LHCN-M2 (cell line): Measurements from ENCODE around the gene TMEM120B. TPM values are rescaled to one million over a fixed set of nuclear protein-coding genes. Genes with fewer than 3 reads are reported as not detected.
A peak's percentile ranks its signal among the peaks of the same experiment; 100 is the strongest.

ENCODE experiments used
- DNase-seq: peaks from one replicate; pipeline ENCODE4 v3.0.0-alpha.2; 2012; ENCODE audit warnings: low read depth
- total RNA-seq: library from RNA; depleted of rRNA; stranded (reverse); fragments of >200 nt; gene quantifications from 2 replicates; pipeline ENCODE4 v1.2.3, GENCODE V29; 2014

Gene TMEM120B
- total RNA-seq, 1 experiment from 2014 or later: 13.0 TPM

DNA sequence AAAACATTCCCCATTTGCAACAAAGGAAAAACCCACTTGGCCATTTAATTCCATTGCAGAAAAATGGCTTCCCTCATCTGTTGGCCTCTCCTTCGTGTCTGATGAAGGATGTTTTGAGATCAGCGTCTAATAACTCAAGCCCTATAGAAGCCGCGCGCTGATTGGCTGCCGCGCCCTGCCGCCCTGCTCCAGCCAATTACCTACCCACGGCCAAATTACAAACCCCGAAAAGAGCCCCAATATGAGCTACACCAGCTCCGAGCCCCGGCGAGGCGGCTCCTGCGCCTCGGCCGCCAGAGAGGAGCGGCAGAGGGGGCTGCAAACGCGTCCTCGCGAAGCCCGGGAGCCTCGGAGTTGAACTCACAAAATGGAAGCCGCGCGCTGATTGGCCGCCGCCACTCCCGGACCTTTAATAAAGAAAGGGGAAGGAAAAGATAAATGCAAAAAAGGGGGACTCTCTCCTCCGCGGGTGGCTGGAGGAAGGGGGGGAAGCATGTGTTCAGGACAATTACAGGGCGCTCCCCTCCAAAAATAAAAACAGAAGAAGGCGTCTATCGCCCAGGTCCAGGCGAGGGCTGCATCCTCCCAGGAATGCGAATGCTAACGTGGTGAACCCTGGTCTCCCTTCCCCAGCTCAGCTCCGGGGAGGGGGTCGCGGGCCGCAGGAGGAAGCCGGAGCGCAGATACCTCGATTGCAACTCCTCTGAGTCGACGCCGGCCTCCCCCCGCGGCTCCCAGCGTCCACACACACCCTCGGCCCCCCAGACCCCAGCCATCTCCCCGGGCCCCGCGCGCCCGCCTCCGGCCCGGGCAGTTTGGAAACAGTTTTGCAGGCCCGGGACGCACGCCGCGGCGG, 90.5 kb downstream of the TMEM120B start:
- DNase-seq: peak; percentile 96

DNA sequence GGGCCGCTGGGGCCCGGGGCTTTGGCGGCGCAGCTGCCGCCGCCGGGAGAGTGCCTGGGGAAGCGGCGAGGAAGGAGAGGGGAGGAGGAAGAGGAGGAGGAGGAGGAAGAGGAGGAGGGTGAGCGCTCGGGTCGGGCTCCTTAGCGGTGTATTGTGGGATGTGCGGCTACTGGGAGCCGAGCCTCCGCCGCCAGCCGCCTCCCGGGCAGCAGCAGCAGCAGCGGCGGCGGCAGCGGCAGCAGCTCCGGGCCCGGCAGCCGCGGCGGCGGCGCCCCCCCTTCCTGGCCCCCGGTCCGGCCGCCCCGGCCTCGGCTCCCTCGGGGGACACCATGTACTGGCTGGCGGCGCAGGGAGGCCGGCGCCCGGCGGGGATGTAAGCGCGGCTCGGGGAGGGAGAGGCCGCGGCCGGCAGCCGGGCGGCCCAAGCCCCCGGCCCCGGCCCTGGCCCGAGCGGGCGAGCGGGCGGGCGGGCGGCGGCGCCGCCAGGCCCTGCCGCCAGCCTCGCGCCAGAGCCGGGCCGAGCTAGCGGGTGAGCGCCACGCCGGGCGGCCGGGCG, 91.4 kb downstream of the TMEM120B start, which contains the start of gene SETD1B:
TSS of gene SETD1B (plus strand) at position 149 of the 556 bp plus-strand sequence. CDS start 729 bp downstream, outside the sequence.
- DNase-seq: peak; percentile 59

DNA sequence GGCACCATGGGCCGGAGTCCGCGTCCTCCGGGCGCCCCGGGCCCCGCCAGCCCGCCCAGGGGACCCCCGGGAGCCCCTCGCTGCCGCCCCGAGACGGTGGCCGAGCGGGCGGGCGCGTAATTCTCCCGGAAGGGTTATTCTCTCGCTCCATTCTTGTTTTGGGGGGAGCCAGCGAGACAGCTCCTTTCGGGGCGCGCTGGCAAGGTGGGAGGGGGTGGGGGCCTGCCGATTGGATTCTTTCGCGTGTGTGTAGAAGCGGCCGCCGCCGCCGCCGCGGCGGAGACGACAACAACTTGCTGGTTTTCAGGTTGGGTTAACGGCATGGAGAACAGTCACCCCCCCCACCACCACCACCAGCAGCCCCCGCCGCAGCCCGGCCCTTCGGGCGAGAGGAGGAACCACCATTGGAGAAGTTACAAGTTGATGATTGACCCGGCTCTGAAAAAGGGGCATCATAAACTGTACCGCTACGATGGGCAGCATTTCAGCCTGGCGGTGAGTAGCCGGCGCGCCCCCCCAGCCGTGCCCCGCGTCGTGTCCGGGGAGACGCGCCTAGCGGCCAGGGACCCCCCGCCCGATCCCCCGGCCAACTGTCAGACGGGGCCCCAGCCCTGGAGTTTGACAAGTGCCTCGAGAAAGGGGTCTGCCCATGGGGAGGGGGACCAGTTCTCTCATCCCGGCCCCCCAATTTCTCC, 92.0 kb downstream of the TMEM120B start:
- no peak for DNase-seq

DNA sequence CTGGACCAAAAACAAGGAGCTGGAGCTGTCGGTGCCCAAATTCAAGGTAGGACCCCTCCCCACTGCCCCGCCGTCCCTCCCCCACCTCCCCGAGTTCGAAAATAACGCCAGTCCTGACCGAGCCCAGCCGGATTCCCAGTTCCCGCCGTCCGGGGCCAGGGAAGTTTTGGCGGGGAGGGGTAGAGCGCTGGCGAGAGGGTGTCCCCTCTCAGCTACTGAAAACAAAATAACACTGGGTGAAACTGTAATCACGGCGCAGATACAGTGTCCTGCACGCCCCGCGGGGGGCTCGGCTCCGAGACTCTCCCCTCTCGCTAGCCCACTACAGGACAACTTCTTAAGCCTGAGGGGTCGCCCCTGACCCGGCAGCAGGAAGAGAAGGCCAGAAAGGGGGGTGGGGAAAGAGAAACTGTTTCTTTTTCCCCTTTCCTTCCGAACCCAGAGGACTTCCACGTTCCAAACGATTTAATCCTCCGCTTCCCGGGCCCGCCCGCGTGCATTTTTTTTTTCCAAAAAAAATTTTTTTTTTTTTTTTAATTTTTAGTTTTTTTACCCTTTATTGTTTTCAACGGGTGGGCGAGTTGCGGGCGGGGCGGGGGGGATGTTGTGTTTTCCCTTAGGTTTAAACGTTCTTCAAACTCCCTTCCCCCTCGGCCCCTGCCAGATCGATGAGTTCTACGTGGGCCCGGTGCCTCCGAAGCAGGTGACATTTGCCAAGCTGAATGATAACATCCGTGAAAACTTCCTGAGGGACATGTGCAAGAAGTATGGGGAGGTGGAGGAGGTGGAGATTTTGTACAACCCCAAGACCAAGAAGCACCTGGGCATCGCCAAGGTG, 92.8 kb downstream of the TMEM120B start:
- DNase-seq: no peak

DNA sequence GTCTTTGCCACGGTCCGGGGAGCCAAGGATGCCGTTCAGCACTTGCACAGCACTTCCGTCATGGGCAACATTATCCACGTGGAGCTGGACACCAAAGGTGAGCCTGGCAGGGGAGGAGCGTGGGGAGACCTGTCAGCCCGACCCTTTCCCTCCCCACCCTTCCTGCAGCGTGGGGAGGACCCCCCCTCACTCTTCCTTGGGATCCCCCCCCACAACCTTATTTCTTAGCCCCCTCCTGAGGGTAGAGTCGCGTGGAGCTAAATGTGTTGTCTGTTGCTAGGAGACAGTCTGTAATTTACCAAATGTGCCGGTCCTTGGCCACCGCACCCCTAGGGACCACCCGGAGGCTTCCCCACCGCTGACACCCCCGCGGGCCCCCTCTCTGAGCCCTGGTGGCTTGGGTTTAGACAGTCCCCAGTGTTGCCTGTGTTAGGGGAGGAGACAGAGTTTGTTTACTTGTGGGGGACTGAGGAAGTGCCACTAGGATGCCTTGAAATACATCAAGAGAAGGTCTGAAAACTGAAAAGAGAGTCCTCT, 93.5 kb downstream of the TMEM120B start:
- DNase-seq: no peak

DNA sequence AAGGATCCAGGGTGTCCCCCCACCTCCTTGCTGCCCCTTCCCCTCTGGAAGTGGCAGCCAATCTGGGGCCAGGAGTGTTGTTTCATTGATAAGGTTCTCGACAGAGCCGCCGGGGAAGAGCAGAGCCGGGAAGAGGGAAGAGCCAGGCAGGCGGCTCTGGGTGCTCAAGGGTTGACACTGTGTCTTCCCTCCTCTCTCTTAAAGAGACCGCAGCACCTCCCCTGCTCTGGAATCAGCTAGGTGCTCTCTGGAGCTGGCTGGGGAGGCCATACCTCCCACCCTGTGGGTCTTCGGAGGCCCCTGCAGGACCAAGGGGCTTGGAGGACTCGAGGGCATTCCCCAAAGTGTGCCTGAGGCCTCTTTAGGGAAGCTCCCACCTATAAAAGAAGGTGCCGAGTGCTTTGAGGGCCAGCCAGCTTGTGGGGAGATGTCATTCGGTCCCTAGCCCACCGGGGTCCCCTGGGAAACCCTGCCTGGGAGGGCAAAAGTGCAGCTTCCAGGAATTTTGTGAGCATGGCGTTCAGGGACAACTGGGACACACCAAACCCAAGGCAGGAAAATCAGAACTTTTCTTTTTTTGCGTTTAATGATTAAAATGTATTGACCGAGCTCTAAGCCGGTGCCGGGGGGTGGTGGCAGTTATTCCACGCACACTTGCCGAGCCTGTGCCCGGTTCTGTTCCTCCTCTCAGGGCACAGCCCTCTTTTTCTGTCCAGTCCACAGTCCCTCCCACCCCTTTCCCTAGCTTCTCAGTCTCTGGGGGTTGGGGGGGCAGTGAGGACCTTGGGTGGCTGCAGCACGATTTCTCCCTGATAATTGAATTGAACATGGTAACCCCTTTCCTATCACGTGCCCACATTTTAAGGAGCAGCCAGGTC, 94.2 kb downstream of the TMEM120B start:
- no peak for DNase-seq

DNA sequence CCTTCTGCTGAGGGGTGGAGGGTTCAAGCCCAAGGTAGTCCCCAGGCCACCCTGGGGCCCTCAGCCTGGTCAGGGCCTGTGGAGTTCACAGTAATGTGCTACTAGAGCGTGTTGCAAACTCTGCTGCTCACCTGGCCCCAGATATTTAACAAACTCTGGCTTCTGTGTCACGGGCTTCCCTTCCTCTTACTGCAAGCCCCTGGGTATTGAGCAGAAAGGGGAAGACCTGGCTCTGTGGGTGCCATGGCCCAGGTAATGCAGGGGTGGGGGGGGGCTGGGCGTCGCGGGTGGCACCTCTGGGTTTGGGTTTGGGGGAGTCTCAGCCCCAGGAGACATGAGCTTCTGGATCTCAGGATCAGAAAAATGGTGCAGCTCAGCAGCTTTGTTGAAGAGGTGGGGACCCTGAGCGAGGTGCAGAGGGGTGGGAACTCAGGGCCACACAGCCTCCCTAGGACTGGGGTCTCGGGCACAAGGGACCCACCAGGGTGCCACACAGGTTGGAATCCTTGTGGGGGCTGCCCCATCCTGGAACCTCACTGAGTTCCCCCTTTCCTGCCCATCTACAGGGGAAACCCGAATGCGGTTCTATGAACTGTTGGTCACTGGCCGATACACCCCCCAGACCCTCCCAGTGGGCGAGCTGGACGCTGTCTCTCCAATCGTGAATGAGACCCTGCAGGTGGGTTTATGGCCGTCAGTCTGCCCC, 95.2 kb downstream of the TMEM120B start:
- no peak for DNase-seq

DNA sequence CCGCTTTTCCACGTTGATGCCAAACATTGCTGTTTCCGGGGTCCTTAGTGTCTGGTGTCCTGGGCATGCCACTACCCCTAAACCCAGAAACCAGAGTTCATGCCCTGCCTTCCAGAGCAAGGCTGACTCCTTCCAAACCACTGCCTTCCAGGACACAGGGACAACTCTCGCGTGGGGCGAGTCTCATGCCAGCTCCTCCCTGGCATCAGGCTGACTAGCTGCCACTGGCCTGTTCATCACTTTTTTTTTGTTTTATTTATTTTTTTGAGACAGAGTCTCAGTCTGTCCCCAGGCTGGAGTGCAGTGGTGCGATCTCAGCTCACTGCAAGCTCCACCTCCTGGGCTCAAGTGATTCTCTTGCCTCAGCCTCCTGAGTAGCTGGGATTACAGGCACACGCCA, 96.1 kb downstream of the TMEM120B start:
- no peak for DNase-seq

DNA sequence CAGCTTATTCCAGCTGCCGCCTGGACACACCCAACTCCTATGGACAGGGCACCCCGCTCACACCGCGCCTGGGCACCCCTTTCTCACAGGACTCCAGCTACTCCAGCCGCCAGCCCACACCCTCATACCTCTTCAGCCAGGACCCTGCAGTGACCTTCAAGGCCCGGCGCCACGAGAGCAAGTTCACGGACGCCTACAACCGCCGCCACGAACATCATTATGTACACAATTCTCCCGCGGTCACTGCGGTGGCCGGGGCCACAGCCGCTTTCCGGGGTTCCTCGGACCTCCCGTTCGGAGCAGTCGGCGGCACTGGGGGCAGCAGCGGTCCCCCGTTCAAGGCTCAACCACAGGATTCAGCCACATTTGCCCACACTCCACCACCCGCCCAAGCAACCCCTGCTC, 97.2 kb downstream of the TMEM120B start:
- no peak for DNase-seq

DNA sequence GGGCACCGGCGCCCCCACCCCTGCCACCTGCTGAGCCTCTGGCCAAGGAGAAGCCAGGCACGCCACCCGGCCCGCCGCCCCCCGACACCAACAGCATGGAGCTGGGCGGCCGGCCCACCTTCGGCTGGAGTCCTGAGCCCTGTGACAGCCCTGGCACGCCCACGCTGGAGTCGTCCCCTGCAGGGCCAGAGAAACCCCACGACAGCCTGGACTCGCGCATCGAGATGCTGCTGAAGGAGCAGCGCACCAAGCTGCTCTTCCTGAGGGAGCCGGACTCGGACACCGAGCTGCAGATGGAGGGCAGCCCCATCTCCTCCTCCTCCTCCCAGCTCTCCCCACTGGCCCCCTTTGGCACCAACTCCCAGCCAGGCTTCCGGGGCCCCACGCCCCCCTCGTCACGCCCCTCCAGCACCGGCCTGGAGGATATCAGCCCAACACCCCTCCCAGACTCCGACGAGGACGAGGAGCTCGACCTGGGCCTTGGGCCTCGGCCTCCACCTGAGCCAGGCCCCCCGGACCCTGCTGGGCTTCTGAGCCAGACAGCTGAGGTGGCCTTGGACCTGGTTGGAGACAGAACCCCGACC, 97.8 kb downstream of the TMEM120B start:
- DNase-seq: no peak

DNA sequence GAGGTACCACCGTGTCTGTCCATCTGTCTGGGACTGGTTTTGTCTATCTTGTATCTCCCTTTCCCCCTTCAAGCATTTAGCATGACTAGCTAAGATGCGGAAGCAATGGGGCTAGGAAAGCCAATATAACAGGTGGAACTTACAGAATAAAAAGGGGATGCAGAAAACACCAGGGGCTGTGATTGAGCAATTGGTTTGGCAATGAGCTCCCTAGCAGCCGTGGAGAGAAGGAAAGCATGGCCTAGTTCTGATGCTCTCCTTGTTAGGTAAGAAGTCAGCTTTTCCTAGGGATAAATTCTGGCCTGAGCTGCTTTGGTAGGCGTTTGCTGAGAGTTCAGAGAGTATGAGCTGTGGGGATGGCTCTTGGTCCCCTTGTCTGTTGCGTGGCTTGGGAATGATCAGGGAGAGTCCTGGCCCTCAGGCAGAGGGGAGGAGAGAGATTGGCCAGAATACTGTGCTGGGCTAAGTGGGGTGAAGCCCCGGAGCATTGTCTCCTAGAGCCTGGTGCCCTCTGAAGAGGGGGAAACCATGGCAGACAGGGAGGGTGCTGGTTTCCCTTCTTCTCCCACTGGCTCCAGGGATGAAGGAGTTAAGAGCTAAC, 98.4 kb downstream of the TMEM120B start:
- DNase-seq: no peak

DNA sequence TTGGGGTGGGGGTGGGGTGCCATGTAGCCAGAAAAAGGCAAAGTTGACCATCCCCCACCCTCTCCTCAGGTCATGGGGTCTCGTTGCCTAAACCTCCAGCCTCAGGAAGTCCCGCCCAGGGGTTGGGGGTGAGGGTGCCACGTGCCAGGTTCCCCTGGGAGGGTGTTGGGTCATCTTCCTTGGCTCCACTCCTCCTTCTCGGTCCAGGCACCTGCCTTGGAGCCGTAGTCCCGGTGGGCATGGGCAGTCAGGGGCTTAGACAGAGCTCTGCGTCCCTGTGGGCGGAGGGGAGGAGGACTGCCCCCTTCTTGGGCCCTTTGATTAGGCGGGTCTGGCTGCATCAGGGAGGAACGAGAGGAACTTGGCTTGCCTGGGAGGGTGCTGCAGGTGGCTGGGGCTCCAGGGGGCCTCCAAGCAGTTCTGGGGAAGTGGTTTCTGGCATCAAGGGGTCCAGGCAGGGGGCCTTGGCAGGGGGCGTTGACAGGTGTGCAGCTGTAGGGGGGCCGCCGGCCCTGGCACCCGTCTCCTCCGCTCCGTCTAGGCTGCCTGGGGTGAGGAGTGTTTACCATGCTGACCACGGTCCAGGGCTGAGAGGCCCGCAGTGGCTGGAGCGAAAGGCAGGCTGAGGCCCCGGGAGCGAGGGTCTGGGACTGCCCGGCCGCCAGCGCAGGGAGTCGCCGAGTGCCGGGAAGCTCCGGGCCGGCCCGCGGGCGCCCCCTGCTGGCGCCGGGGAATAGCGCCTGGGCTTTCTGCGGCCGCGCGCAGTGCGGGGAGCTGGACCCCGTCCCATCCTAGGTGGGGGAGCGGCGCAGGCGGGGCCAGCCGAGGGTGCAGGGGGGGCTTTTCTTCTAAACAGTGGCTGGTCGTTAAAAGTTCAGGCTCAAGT, 99.1 kb downstream of the TMEM120B start:
- DNase-seq: peak; percentile 65

DNA sequence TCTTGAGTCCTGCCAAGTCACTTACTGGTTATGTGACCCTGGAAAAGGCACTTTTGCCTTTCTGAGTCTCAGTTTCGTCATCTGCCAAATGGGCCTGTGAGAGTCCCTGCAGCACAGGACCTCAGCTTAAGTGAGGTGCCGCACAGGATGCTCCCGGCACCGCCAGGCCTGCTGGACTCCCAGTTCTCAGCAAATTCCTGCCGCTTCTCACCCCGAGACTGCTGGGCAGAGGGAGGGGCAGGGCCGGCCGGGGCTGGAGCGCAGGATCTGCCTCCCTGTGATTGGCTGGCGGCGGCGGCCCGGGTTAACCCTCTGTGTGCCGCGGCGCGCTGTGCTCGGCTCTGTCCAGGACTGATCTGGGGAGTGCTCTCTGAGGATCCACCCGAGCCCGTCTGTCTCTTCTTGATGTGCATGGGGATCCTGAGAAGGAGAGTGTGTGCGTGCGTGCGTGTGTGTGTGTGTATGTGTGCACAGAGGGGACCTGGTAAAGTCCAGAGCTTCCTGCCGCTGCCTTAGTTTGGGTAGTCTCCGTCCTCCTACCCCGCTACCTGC, 99.8 kb downstream of the TMEM120B start:
- DNase-seq: peak; percentile 32

DNA sequence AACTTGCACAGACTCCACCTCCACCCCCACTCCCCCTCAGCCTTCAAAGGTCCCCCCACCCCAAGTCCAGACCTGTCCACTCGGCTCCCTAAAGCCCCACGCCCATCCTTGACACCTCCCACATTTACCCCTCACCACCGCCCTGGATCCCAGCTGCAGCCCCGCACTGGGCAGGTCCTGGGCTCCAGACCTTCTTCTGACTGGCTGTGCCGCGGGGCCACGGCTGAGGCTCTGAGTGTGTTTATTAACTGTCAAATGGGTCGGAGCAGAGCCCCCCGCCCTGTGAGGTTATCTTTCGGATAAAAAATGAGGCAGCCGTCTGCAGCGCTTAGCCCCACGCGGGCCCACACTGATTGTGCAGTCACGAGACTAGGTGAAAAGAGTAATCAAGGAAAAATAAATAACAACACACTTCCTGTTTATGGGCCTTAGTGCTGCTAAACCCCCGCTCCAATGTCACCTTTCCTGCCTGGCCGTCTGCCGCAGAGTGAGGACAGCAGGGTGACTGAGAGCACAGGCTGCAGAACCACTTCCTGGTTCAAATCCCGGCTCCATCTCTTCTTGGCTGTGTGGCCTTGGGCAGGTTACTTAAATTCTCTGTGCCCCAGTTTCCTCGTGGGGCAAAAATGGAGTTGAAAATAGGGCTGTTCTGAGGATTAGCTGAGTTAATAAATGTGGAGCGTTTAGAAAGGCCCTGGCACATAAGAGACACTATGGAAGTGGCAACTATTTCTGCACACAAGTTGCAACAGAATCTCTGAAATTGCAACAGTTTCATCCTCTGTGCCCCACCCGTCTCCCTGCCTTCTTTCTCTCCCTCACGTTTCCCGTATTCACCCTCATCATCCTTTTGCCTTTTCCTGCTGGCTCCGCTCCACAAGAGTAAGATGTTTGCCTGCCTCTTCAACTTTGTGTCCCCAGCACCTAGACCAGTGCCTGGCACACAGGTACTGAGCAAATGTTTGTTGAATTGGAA, 100.7 kb downstream of the TMEM120B start:
- DNase-seq: no peak

DNA sequence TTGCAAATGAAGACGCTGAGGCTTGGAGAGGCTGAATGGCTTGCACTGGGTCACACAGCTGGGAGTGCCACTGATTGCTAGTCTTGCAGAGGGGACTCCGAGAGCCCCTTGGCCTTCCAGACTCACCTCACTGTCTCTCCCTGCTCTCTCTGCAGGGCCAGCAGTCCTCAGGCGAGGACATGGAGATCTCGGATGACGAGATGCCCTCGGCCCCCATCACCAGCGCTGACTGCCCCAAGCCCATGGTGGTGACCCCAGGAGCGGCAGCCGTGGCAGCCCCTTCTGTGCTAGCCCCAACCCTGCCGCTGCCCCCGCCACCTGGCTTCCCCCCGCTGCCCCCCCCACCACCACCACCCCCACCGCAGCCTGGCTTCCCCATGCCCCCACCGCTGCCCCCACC, 101.4 kb downstream of the TMEM120B start:
- DNase-seq: no peak

DNA sequence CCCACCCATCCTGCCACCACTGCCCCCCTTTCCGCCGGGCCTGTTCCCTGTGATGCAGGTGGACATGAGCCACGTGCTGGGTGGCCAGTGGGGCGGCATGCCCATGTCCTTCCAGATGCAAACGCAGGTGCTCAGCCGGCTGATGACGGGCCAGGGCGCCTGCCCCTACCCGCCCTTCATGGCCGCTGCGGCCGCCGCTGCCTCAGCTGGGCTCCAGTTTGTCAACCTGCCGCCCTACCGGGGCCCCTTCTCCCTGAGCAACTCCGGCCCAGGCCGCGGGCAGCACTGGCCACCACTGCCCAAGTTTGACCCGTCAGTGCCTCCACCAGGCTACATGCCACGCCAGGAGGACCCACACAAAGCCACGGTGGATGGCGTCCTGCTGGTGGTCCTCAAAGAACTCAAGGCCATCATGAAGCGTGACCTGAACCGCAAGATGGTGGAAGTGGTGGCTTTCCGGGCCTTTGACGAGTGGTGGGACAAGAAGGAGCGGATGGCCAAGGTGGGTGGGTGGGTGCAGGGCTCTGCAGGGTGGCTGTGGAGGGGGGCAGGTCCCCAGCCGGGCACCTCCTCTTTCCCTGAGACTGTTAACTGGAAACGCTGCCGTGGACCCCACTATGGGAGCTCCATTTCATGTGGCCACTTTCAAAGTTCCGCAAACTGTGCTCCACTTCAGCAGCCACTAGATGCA, 102.0 kb downstream of the TMEM120B start:
- DNase-seq: no peak
